ENCODE data around the gene NBAS. TPM values are rescaled to one million over a fixed set of nuclear protein-coding genes. Genes with fewer than 3 reads are reported as not detected.

NBAS gene
- total and polyA plus RNA-seq, 2 of the 4 experiments (the other 2 are of a cell fraction): 22.3 to 105 TPM

DNA sequence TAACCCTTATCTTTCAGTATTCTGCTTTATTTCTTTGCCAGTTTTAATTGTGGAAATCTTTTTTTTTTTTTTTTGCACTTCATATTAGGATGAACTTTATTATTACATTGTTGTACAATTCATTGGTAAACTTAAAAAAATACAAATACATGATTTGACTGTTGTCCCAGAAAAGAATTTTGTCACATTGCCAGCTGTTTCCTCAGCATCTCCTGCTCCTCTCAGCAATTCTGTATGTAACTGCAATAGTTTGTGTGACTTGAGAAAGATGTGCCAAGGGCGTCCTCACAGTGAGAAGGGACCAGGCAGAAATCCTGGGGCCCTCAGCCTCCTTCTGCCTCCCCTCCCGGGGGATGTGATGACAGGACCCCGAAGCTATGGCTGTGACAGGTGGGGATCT, 254.4 kb downstream of the NBAS start:
- H3K18ac ChIP-seq (ENCODE audit: low read depth, low read length): no peak overlapping the region
- no TSS peak for BruUV-seq (replicated peaks)
- H3K14ac ChIP-seq (replicated peaks; ENCODE audit: low read depth, low read length): no peak overlapping the region
- H4K8ac ChIP-seq (ENCODE audit: low read depth in 2 of 2, low read length in 2 of 2): no peak overlapping the region
- H4K5ac ChIP-seq (ENCODE audit: low read depth, low read length): no peak overlapping the region
- 0 out of 2 replicates have a peak, but pooled peaks cover 3% of the 10 kb centered on the region for H3K4me1 ChIP-seq (ENCODE audit: control insufficient read depth, insufficient read depth, low read length)
- H2AK5ac ChIP-seq (ENCODE audit: low read depth, low read length): no peak overlapping the region
- no peak overlapping the region for H2BK15ac ChIP-seq (ENCODE audit: low read depth, low read length)
- H2BK5ac ChIP-seq (ENCODE audit: low read depth, low read length, poor library complexity, severe bottlenecking): no peak overlapping the region
- H3K9me3 ChIP-seq (ENCODE audit: control insufficient read depth, insufficient read depth, low read length): no peaks in the 10 kb centered on the region
- ChIA-PET CTCF (no interaction called here), POLR2A (ENCODE audit: unreplicated experiment) (no interaction called here)
- TF ChIP-seq CHD1 (IDR thresholded peaks at IDR 0.05; ENCODE audit: low read depth, low read length): no peak
- TF ChIP-seq, protein P1, sequence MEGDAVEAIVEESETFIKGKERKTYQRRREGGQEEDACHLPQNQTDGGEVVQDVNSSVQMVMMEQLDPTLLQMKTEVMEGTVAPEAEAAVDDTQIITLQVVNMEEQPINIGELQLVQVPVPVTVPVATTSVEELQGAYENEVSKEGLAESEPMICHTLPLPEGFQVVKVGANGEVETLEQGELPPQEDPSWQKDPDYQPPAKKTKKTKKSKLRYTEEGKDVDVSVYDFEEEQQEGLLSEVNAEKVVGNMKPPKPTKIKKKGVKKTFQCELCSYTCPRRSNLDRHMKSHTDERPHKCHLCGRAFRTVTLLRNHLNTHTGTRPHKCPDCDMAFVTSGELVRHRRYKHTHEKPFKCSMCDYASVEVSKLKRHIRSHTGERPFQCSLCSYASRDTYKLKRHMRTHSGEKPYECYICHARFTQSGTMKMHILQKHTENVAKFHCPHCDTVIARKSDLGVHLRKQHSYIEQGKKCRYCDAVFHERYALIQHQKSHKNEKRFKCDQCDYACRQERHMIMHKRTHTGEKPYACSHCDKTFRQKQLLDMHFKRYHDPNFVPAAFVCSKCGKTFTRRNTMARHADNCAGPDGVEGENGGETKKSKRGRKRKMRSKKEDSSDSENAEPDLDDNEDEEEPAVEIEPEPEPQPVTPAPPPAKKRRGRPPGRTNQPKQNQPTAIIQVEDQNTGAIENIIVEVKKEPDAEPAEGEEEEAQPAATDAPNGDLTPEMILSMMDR (conservative IDR thresholded peaks at IDR 0.05; ENCODE audit: low read depth, low read length): no peak
- TF ChIP-seq MAFK (IDR thresholded peaks at IDR 0.05; ENCODE audit: low read depth, low read length): no peak
- TF ChIP-seq MAZ (IDR thresholded peaks at IDR 0.05; ENCODE audit: borderline replicate concordance, low read depth, low read length): no peak
- no peak for TF ChIP-seq POLR2A (IDR thresholded peaks at IDR 0.05; ENCODE audit: low read depth, low read length)
- no peak for TF ChIP-seq NFE2L2 (IDR thresholded peaks at IDR 0.05; ENCODE audit: low read depth, low read length)
- H3K36me3 ChIP-seq (ENCODE audit: control insufficient read depth, insufficient read depth, low read length): peaks cover 5% of the 10 kb centered on the region; the same call in 1 of the 2 replicates
- no peak overlapping the region for H2AK9ac ChIP-seq (replicated peaks; ENCODE audit: low read depth, low read length, poor library complexity)
- intact Hi-C loops (cut with micrococcal nuclease) (loop anchor here (5.0 kb wide), 1 partner anchor 41 kb away; no protein-coding TSS in a partner anchor), in situ Hi-C loops (cut with MboI; ENCODE audit: low sequenced_read_pairs) (no loop called here), dilution Hi-C loops (cut with HindIII; ENCODE audit: low sequenced_read_pairs, unreplicated experiment) (no loop called here)
- H2AFZ ChIP-seq (replicated peaks; ENCODE audit: low read length, poor library complexity): no peak overlapping the region
- H3K4me2 ChIP-seq (ENCODE audit: low read depth, low read length): no peak overlapping the region
- peaks cover 3% of the 10 kb centered on the region in 2 experiments; a peak in 2 of 4 replicates for H3K79me1 ChIP-seq (ENCODE audit: low read depth in 1 of 2, low read length in 2 of 2)
- no peak overlapping the region for H3K9ac ChIP-seq (ENCODE audit: low read depth, low read length)
- H4K20me1 ChIP-seq (ENCODE audit: insufficient read depth, low read length): no peaks in the 10 kb centered on the region; the same call in none of the 2 replicates
- no peak overlapping the region for H2BK20ac ChIP-seq (ENCODE audit: low read depth, low read length)
- H3K4ac ChIP-seq (ENCODE audit: low read depth, low read length): no peak overlapping the region
- H3K9me1 ChIP-seq (ENCODE audit: insufficient read depth, low read length): no peaks in the 10 kb centered on the region
- no peaks in the 10 kb centered on the region for H3K27me3 ChIP-seq (ENCODE audit: control insufficient read depth, insufficient read depth, low read length)
- DNase-seq (no peak), ATAC-seq (ENCODE audit: low read depth) (no peak)
- no peak overlapping the region for H4K91ac ChIP-seq (ENCODE audit: insufficient read depth, low read depth, low read length)
- WGBS, 2 experiments (ENCODE audit: extremely low coverage in 2 of 2, insufficient read length in 1 of 2): no CpG with 5 or more reads among the region's 3 CpGs
- no peak overlapping the region for H2BK120ac ChIP-seq (ENCODE audit: low read depth, low read length)
- no peak overlapping the region for H3K56ac ChIP-seq (ENCODE audit: extremely low read depth, insufficient read depth, low read length)
- H3K23ac ChIP-seq (ENCODE audit: low read depth, low read length): no peak overlapping the region
- H3K4me3 ChIP-seq (ENCODE audit: insufficient read depth, low read depth, low read length): no peak overlapping the region
- no peak overlapping the region for H3K27ac ChIP-seq (ENCODE audit: insufficient read depth, low read length)

Measured in IMR-90 (cell line).